ENCODE measurements around the gene MAD1L1.

DNA sequence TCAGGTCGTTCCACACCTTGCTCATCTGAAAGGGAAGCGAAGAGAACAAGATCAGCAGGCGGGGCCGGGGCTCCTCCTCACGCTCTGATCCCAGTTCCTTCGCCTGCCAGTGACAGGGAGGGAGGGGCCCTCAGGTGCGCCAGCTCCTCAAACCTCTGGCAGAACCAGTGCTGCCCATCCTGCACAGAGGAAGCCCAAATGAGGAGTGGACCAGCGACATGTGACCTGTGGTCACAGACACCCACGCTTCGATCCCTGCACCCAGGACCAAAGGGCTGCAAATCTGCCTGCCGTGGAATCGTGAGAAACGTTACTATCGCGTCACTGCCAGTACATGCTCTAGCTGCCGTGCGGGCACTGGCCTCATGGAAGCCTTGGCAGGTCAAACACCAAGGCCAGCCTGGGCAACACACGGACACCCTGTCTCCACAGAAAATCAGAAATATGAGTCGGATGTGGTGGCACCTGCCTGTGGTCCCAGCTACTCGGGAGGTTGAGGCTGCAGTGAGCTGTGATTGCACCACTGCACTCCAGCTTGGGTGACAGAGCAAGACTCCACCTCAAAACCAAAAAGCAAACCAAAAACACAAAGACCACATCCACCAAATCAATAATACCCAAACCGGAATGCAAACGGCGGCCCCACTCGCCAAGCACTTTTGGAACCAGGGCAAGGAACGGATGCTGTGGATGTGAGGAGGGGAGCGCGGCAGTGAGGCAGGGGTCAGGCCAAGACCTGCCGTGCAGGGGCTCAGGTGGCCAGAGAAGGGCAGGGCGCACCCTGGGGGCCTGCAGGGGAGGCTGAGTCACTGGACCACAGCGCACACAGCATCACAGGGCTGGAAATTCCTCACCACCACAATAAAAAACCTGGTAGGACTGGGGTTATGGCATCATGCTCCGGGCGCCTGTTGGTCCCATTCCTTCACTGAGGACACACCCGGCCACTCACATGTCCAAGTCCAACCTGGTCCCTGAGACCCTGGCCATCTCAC, 22.7 kb upstream of the MAD1L1 start:
- TF ChIP-seq, protein P1, sequence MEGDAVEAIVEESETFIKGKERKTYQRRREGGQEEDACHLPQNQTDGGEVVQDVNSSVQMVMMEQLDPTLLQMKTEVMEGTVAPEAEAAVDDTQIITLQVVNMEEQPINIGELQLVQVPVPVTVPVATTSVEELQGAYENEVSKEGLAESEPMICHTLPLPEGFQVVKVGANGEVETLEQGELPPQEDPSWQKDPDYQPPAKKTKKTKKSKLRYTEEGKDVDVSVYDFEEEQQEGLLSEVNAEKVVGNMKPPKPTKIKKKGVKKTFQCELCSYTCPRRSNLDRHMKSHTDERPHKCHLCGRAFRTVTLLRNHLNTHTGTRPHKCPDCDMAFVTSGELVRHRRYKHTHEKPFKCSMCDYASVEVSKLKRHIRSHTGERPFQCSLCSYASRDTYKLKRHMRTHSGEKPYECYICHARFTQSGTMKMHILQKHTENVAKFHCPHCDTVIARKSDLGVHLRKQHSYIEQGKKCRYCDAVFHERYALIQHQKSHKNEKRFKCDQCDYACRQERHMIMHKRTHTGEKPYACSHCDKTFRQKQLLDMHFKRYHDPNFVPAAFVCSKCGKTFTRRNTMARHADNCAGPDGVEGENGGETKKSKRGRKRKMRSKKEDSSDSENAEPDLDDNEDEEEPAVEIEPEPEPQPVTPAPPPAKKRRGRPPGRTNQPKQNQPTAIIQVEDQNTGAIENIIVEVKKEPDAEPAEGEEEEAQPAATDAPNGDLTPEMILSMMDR (IDR thresholded peaks at IDR 0.05; ENCODE audit: control extremely low read depth in 1 of 3, insufficient read depth in 1 of 3, low read depth in 1 of 3, low read length in 3 of 3) = no peak
- TF ChIP-seq EZH2 (IDR thresholded peaks at IDR 0.05; ENCODE audit: low read depth, low read length, severe bottlenecking) (no peak), CBX8 (IDR thresholded peaks at IDR 0.05; ENCODE audit: borderline replicate concordance, low read depth, low read length) (no peak), NRF1 (IDR thresholded peaks at IDR 0.05; ENCODE audit: low read depth, low read length) (no peak), SIN3A (conservative IDR thresholded peaks at IDR 0.05 in 1 of 2, IDR thresholded peaks at IDR 0.05 in 1 of 2; ENCODE audit: low read depth in 1 of 2, low read length in 2 of 2) (no peak)
